Coronary artery (tissue), 2 donors: ENCODE data around the gene ARHGEF6.

ENCODE experiments used
- DNase-seq: peaks from one replicate; pipeline ENCODE4 v3.0.0-alpha.2; 2017; ENCODE audit warnings: low spot score
- H3K27ac ChIP-seq, 2 donors: fragments of 200-600 bp; sonication (generic); one replicate each; pipeline ENCODE4 v1.5.1; 2016 to 2019
- H3K4me3 ChIP-seq: fragments of 200-600 bp; sonication (generic); 2 replicates; pipeline ENCODE4 v1.5.1; 2016; ENCODE audit warnings: mild to moderate bottlenecking, moderate library complexity
- CTCF ChIP-seq: fragments of 200-600 bp; sonication (generic); IDR thresholded peaks from one replicate; pipeline ENCODE4 v1.5.1; 2019; ENCODE audit warnings: antibody characterized with exemption

Gene ARHGEF6

GRCh38 chrX:136647677-136648360, 132.9 kb downstream of the ARHGEF6 start, which contains the start of gene CD40LG:
CD40LG (plus strand) TSS chrX:136648158; CDS start chrX:136648249, 91 bp downstream.
- Histone ChIP-seq H3K4me3 (no peak within 1 kb of the TSS), H3K27ac (no peak within 1 kb of the TSS)
- no peak for TF ChIP-seq CTCF
- no peak for DNase-seq

- Histone ChIP-seq H3K4me3 (no peak overlapping the region), H3K27ac (no peak overlapping the region)
- DNase-seq = no peak
- no peak for TF ChIP-seq CTCF
Observed at GRCh38 chrX:136646602-136647239, 134.0 kb downstream of the ARHGEF6 start.

GRCh38 chrX:136643243-136643642, 137.5 kb downstream of the ARHGEF6 start:
- Histone ChIP-seq H3K27ac (no peak overlapping the region), H3K4me3 (no peak overlapping the region)
- TF ChIP-seq CTCF = no peak
- DNase-seq = no peak

- H3K4me3 ChIP-seq = no peak overlapping the region
- H3K27ac ChIP-seq = no peak overlapping the region
- TF ChIP-seq CTCF = no peak
- DNase-seq = no peak
Observed at GRCh38 chrX:136639506-136640176, 141.1 kb downstream of the ARHGEF6 start.

- no peak for TF ChIP-seq CTCF
- no peak for DNase-seq
- Histone ChIP-seq H3K27ac (no peak overlapping the region), H3K4me3 (no peak overlapping the region)
Observed at GRCh38 chrX:136636121-136636520, 144.6 kb downstream of the ARHGEF6 start.

- Histone ChIP-seq H3K4me3 (no peak overlapping the region), H3K27ac (no peak overlapping the region)
- no peak for DNase-seq
- no peak for TF ChIP-seq CTCF
Observed at GRCh38 chrX:136635235-136635634, 145.5 kb downstream of the ARHGEF6 start.
